GM10248 (cell line): ENCODE data around the gene HIBCH.

Source experiments
- CTCF ChIA-PET: fragments of 300-600 bp; sonication (Branson Sonifier 250); formaldehyde crosslinking; extraction: SDS; loops from one replicate; lab custom pipeline; 2021; ENCODE audit warnings: antibody characterized with exemption; lab: Yijun Ruan, JAX
- POLR2A ChIA-PET: fragments of 350-650 bp; sonication (Branson Sonifier 250); formaldehyde crosslinking; extraction: SDS; loops from one replicate; lab custom pipeline; 2020; ENCODE audit warnings: antibody characterized with exemption; lab: Yijun Ruan, JAX
- DNase-seq: peaks from one replicate; pipeline ENCODE4 v3.0.0; 2012; ENCODE audit errors: extremely low spot score
- CTCF ChIP-seq: IDR thresholded peaks from 2 replicates; pipeline ENCODE4 v1.5.1; 2012; ENCODE audit warnings: mild to moderate bottlenecking, low read depth; ENCODE audit errors: extremely low read depth, missing control alignments, control extremely low read depth

Gene HIBCH

GRCh38 chr2:190335225-190335559 is 15.6 kb upstream of the HIBCH start:
- ChIA-PET CTCF (no interaction called here), POLR2A (no interaction called here)
- TF ChIP-seq CTCF, result no peak
- DNase-seq, result no peak

GRCh38 chr2:190334479-190335224 is 15.0 kb upstream of the HIBCH start:
- no peak for TF ChIP-seq CTCF
- DNase-seq, result no peak
- POLR2A ChIA-PET, result no interaction called here
- CTCF ChIA-PET, result no interaction called here

- POLR2A ChIA-PET, result no interaction called here
- TF ChIP-seq CTCF, result no peak
- DNase-seq, result no peak
- CTCF ChIA-PET, result no interaction called here
Measured at GRCh38 chr2:190333928-190334327, 14.3 kb upstream of the HIBCH start.

GRCh38 chr2:190333395-190333794 is 13.8 kb upstream of the HIBCH start:
- POLR2A ChIA-PET, result no interaction called here
- no peak for TF ChIP-seq CTCF
- no peak for DNase-seq
- CTCF ChIA-PET, result no interaction called here

- no peak for DNase-seq
- CTCF ChIA-PET, result interaction anchor here (0.8 kb wide), 1 partner anchor 10 kb away, joined by 3 read pairs; no protein-coding TSS in a partner anchor
- POLR2A ChIA-PET, result no interaction called here
- no peak for TF ChIP-seq CTCF
Measured at GRCh38 chr2:190328573-190329147, 9.0 kb upstream of the HIBCH start.

- TF ChIP-seq CTCF, result no peak
Measured at GRCh38 chr2:190327867-190328572, 8.4 kb upstream of the HIBCH start.

More at GRCh38 chr2:190327867-190328572, 8.4 kb upstream of the HIBCH start:
- DNase-seq, result no peak
- CTCF ChIA-PET, result interaction anchor here (0.8 to 1.2 kb wide), 2 partner anchors 10 to 26 kb away, joined by 3 read pairs; no protein-coding TSS in a partner anchor
- POLR2A ChIA-PET, result no interaction called here
